ENCODE measurements around the gene C12orf60.

- TF ChIP-seq CTCF (IDR thresholded peaks at IDR 0.05), result no peak
- TF ChIP-seq POLR2A (IDR thresholded peaks at IDR 0.05), result no peak
Observed at GRCh38 chr12:14834509-14834908, 31.0 kb downstream of the C12orf60 start.
